Coronary artery (tissue), 2 donors: Measurements from ENCODE around the gene WDR86.

Source experiments
- DNase-seq: peaks from one replicate; pipeline ENCODE4 v3.0.0-alpha.2; 2017; ENCODE audit warnings: low spot score
- H3K27ac ChIP-seq, 2 donors: fragments of 200-600 bp; sonication (generic); one replicate each; pipeline ENCODE4 v1.5.1; 2016 to 2019
- H3K4me3 ChIP-seq: fragments of 200-600 bp; sonication (generic); 2 replicates; pipeline ENCODE4 v1.5.1; 2016; ENCODE audit warnings: mild to moderate bottlenecking, moderate library complexity
- CTCF ChIP-seq: fragments of 200-600 bp; sonication (generic); IDR thresholded peaks from one replicate; pipeline ENCODE4 v1.5.1; 2019; ENCODE audit warnings: antibody characterized with exemption

The WDR86 gene

GRCh38 chr7:151405588-151405987 is 4.2 kb downstream of the WDR86 start:
- no peak for DNase-seq
- no peak for TF ChIP-seq CTCF
- Histone ChIP-seq H3K27ac (no peak overlapping the region), H3K4me3 (no peak overlapping the region)

GRCh38 chr7:151405056-151405455 is 4.8 kb downstream of the WDR86 start:
- Histone ChIP-seq H3K4me3 (no peak overlapping the region), H3K27ac (peak overlapping the region in 1 of 2 donors; percentile 17)
- DNase-seq = no peak

GRCh38 chr7:151404216-151405011 is 5.4 kb downstream of the WDR86 start:
- DNase-seq = no peak
- H3K4me3 ChIP-seq = no peak overlapping the region
- TF ChIP-seq CTCF = no peak
- peak overlapping the region in 1 of 2 donors; percentile 17 for H3K27ac ChIP-seq

More at GRCh38 chr7:151405056-151405455, 4.8 kb downstream of the WDR86 start:
- no peak for TF ChIP-seq CTCF

- Histone ChIP-seq H3K4me3 (no peak overlapping the region), H3K27ac (no peak overlapping the region)
- no peak for TF ChIP-seq CTCF
- DNase-seq = no peak
Measured at GRCh38 chr7:151403764-151404163, 6.1 kb downstream of the WDR86 start.

- no peak for DNase-seq
- TF ChIP-seq CTCF = no peak
- H3K4me3 ChIP-seq = no peak overlapping the region
- no peak overlapping the region for H3K27ac ChIP-seq
Measured at GRCh38 chr7:151402029-151402835, 7.6 kb downstream of the WDR86 start.

GRCh38 chr7:151400626-151401315 is 9.1 kb downstream of the WDR86 start:
- H3K27ac ChIP-seq = no peak overlapping the region
- no peak for DNase-seq
- no peak for TF ChIP-seq CTCF
- H3K4me3 ChIP-seq = no peak overlapping the region
